Panc1 (cell line): Measurements from ENCODE around the gene SLTM. TPM values are rescaled to one million over a fixed set of nuclear protein-coding genes. Genes with fewer than 3 reads are reported as not detected.

Experiments used
- ATAC-seq: fragments of 200-7000 bp; cut with Tn5 transposase; 2 replicates; pipeline ENCODE4 v1.9.1; 2020; ENCODE audit warnings: mild to moderate bottlenecking, moderate library complexity
- BruUV-seq: library from RNA; stranded (reverse); fragments of 400-500 nt; replicated peaks from 2 replicates; lab custom pipeline; 2021; lab: Mats Ljungman, UMichigan
- CTCF ChIA-PET: fragments of 300-600 bp; sonication (Branson Sonifier 250); formaldehyde crosslinking; loops from one replicate; lab custom pipeline; 2022; ENCODE audit warnings: antibody characterized with exemption; lab: Charles Lee
- POLR2A ChIA-PET: fragments of 300-600 bp; sonication (Branson Sonifier 250); formaldehyde crosslinking; loops from one replicate; lab custom pipeline; 2022; ENCODE audit warnings: antibody characterized with exemption; lab: Charles Lee
- DNase-seq: peaks from one replicate; pipeline ENCODE4 v3.0.0-alpha.2; 2010; ENCODE audit warnings: low read depth, low spot score
- H3K27ac ChIP-seq: 2 replicates; pipeline ENCODE4 v1.5.1; 2011; ENCODE audit warnings: mild to moderate bottlenecking, low read length, inconsistent platforms
- H3K27me3 ChIP-seq: fragments of 200-500 bp; sonication (Bioruptor generic); 2 replicates; pipeline ENCODE4 v1.6.0; 2014; ENCODE audit warnings: low read length, inconsistent platforms; ENCODE audit not compliant: control insufficient read depth, insufficient read depth
- H3K36me3 ChIP-seq: fragments of 200-500 bp; sonication (Bioruptor generic); 2 replicates; pipeline ENCODE4 v1.5.1; 2014; ENCODE audit warnings: inconsistent platforms, mild to moderate bottlenecking, low read length, moderate library complexity; ENCODE audit not compliant: control insufficient read depth, insufficient read depth
- H3K4me1 ChIP-seq: 2 replicates; pipeline ENCODE4 v1.5.1; 2011; ENCODE audit warnings: inconsistent platforms, mild to moderate bottlenecking, low read length, moderate library complexity; ENCODE audit not compliant: control insufficient read depth, insufficient read depth
- H3K4me3 ChIP-seq, 2 experiments: 2 replicates each; pipeline ENCODE4 v1.5.1; 2011 to 2012; ENCODE audit warnings: low read depth in 2 of 2, low read length in 2 of 2, mild to moderate bottlenecking in 2 of 2, inconsistent platforms in 1 of 2, moderate library complexity in 1 of 2
- H3K9me3 ChIP-seq: fragments of 200-500 bp; sonication (Bioruptor generic); 2 replicates; pipeline ENCODE4 v1.5.1; 2014; ENCODE audit warnings: low read depth, mild to moderate bottlenecking, inconsistent platforms, low read length, moderate library complexity; ENCODE audit not compliant: control insufficient read depth, insufficient read depth
- POLR2AphosphoS5 ChIP-seq: IDR thresholded peaks from 2 replicates; pipeline ENCODE4 v1.6.1; 2012; ENCODE audit warnings: mild to moderate bottlenecking, low read depth, low read length, moderate library complexity
- REST ChIP-seq, 2 experiments: IDR thresholded peaks; 2 replicates each; pipeline ENCODE4 v1.6.1; 2011 to 2012; ENCODE audit warnings: low read depth in 2 of 2, control low read depth in 1 of 2, low read length in 1 of 2, mild to moderate bottlenecking in 1 of 2, moderate library complexity in 1 of 2; ENCODE audit not compliant: insufficient read depth in 1 of 2
- SIN3A ChIP-seq: IDR thresholded peaks from 2 replicates; pipeline ENCODE4 v1.6.1; 2012; ENCODE audit warnings: low read depth, mild to moderate bottlenecking, low read length, moderate library complexity, borderline replicate concordance; ENCODE audit not compliant: insufficient read depth
- TCF7L2 ChIP-seq: IDR thresholded peaks from 2 replicates; pipeline ENCODE4 v1.6.1; 2011; ENCODE audit warnings: mild to moderate bottlenecking, low read depth, low read length, inconsistent platforms
- in situ Hi-C: cut with HindIII; loops from 2 replicates; pipeline ENCODE4 v1.10.0; 2016; ENCODE audit warnings: low sequenced_read_pairs, low pct_unique_long_range_greater_than_20kb
- intact Hi-C: fragments of 100-400 bp; cut with micrococcal nuclease; formaldehyde crosslinking; loops from one replicate; pipeline ENCODE4 v1.10.0; 2022; ENCODE audit not compliant: unreplicated experiment
- total RNA-seq: library from RNA; stranded (reverse); gene quantifications from one replicate; pipeline ENCODE4 v1.2.1, GENCODE V29; 2021; ENCODE audit not compliant: unreplicated experiment
- TF ChIP-seq, protein P1 (sequence below): fragments of 450-650 bp; IDR thresholded peaks from 2 replicates; pipeline ENCODE4 v1.5.1; 2017; ENCODE audit warnings: mild to moderate bottlenecking

Gene SLTM
- total RNA-seq, 1 experiment from 2014 or later, result 75.7 TPM

GRCh38 chr15:58934114-58934447 is 602 bp upstream of the SLTM start:
- Histone ChIP-seq H3K36me3 (peaks cover 14% of the 10 kb centered on the region), H3K27me3 (no peaks in the 10 kb centered on the region), H3K9me3 (no peaks in the 10 kb centered on the region), H3K4me1 (peaks cover 15% of the 10 kb centered on the region), H3K27ac (peak overlapping the region; percentile 98), H3K4me3 (peak overlapping the region; percentile 94 to 98)
- TF ChIP-seq TCF7L2 (no peak), REST (IDR thresholded peaks at IDR 0.05; ENCODE audit: insufficient read depth in 1 of 2, low read depth in 2 of 2, low read length in 1 of 2) (no peak), POLR2AphosphoS5 (no peak), SIN3A (no peak)
- TF ChIP-seq, protein P1, sequence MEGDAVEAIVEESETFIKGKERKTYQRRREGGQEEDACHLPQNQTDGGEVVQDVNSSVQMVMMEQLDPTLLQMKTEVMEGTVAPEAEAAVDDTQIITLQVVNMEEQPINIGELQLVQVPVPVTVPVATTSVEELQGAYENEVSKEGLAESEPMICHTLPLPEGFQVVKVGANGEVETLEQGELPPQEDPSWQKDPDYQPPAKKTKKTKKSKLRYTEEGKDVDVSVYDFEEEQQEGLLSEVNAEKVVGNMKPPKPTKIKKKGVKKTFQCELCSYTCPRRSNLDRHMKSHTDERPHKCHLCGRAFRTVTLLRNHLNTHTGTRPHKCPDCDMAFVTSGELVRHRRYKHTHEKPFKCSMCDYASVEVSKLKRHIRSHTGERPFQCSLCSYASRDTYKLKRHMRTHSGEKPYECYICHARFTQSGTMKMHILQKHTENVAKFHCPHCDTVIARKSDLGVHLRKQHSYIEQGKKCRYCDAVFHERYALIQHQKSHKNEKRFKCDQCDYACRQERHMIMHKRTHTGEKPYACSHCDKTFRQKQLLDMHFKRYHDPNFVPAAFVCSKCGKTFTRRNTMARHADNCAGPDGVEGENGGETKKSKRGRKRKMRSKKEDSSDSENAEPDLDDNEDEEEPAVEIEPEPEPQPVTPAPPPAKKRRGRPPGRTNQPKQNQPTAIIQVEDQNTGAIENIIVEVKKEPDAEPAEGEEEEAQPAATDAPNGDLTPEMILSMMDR, result no peak
- in situ Hi-C loops (no loop called here), intact Hi-C loops (loop anchor here (5.0 kb wide), 1 partner anchor 162 kb away; the partner anchor contains the start of gene MINDY2)
- BruUV-seq, result no TSS peak
- ChIA-PET CTCF (no interaction called here), POLR2A (interaction anchor here (0.6 kb wide), 1 partner anchor 216 kb away, joined by 8 read pairs; no protein-coding TSS in a partner anchor)
- DNase-seq (no peak), ATAC-seq (peak; percentile 57)

DNA sequence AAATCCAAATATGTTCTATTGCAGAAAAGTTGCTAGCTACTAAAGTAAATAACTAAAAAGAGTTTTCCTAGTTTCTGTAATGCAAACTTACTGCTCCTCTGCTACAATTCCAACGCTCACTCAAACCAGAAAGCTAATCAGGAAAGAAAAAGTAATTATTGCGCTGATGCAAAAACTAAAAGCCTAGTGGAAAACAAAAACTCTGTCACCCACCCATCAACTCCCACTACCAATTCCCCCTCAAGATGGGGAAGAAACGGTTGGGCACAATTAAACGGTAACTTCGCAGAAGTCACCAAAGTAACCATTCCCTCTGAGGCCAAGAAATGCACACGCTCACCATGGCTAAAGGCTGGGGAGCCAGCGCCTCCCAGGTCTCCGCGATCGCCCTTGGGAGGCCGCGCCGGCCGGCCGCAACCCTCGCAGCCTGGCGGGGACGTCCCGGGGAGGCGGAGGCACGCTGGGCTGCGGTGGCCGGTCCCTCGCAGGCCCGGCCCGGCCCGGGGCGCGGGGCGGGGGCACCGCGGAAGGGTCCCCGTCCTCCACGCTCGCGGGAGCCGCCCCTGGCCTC is 684 bp downstream of the SLTM start:
- BruUV-seq, result no TSS peak
- ATAC-seq, result peak; percentile 56
- CTCF ChIA-PET, result no interaction called here

More for the DNA sequence above, 684 bp downstream of the SLTM start:
- peaks cover 15% of the 10 kb centered on the region for H3K4me1 ChIP-seq
- peak overlapping the region; percentile 99 for H3K27ac ChIP-seq
- POLR2A ChIA-PET, result no interaction called here
- DNase-seq, result no peak
- no peaks in the 10 kb centered on the region for H3K27me3 ChIP-seq
- peak overlapping the region; percentile 94 to 98 for H3K4me3 ChIP-seq
- no peaks in the 10 kb centered on the region for H3K9me3 ChIP-seq
- intact Hi-C loops, result loop anchor here (5.0 kb wide), 1 partner anchor 160 kb away; the partner anchor contains the start of gene MINDY2
- TF ChIP-seq, protein P1, result no peak
- TF ChIP-seq SIN3A, result no peak
- no peak for TF ChIP-seq POLR2AphosphoS5
- no peak for TF ChIP-seq TCF7L2
- no peak for TF ChIP-seq REST (IDR thresholded peaks at IDR 0.05; ENCODE audit: insufficient read depth in 1 of 2, low read depth in 2 of 2, low read length in 1 of 2)
- peaks cover 24% of the 10 kb centered on the region for H3K36me3 ChIP-seq
- in situ Hi-C loops, result no loop called here
